Smooth muscle cell (in vitro differentiated cells): Measurements from ENCODE around the gene CTDNEP1. TPM values are rescaled to one million over a fixed set of nuclear protein-coding genes. Genes with fewer than 3 reads are reported as not detected.

ENCODE experiments used
- DNase-seq: peaks from one replicate; lab custom pipeline; 2025; ENCODE audit not compliant: unreplicated experiment; lab: John Stamatoyannopoulos, UW
- H2AFZ ChIP-seq: fragments of 200-600 bp; sonication (generic); 2 replicates; pipeline ENCODE4 v1.6.0; 2016; ENCODE audit warnings: antibody characterized with exemption, low read depth, mild to moderate bottlenecking
- H3F3A ChIP-seq: fragments of 200-600 bp; sonication (generic); 2 replicates; pipeline ENCODE4 v1.6.0; 2017; ENCODE audit warnings: antibody characterized with exemption, low read depth
- H3K27ac ChIP-seq: fragments of 200-600 bp; sonication (generic); 2 replicates; pipeline ENCODE4 v1.5.1; 2016; ENCODE audit warnings: low read depth, mild to moderate bottlenecking
- H3K27me3 ChIP-seq: fragments of 200-600 bp; sonication (generic); 2 replicates; pipeline ENCODE4 v1.6.1; 2016; ENCODE audit warnings: low read depth, mild to moderate bottlenecking
- H3K36me3 ChIP-seq: fragments of 200-600 bp; sonication (generic); 2 replicates; pipeline ENCODE4 v1.5.1; 2016; ENCODE audit warnings: low read depth
- H3K4me1 ChIP-seq: fragments of 200-600 bp; sonication (generic); 2 replicates; pipeline ENCODE4 v1.5.1; 2016; ENCODE audit warnings: low read depth
- H3K4me2 ChIP-seq: fragments of 200-600 bp; sonication (generic); 2 replicates; pipeline ENCODE4 v1.6.0; 2016; ENCODE audit warnings: mild to moderate bottlenecking
- H3K4me3 ChIP-seq: fragments of 200-600 bp; sonication (generic); 2 replicates; pipeline ENCODE4 v1.5.1; 2016; ENCODE audit warnings: mild to moderate bottlenecking
- H3K79me2 ChIP-seq: fragments of 200-600 bp; sonication (generic); 2 replicates; pipeline ENCODE4 v1.6.0; 2016; ENCODE audit warnings: low read depth, mild to moderate bottlenecking
- H3K9ac ChIP-seq: fragments of 200-600 bp; sonication (generic); 2 replicates; pipeline ENCODE4 v1.6.0; 2016; ENCODE audit warnings: low read depth
- H3K9me3 ChIP-seq: fragments of 200-600 bp; sonication (generic); replicated peaks from 2 replicates; pipeline ENCODE4 v1.5.1; 2016; ENCODE audit warnings: low read depth
- H4K20me1 ChIP-seq: fragments of 200-600 bp; sonication (generic); 2 replicates; pipeline ENCODE4 v1.6.0; 2016; ENCODE audit warnings: low read depth
- CTCF ChIP-seq: fragments of 200-600 bp; sonication (generic); IDR thresholded peaks from 2 replicates; pipeline ENCODE4 v1.5.1; 2017; ENCODE audit warnings: borderline replicate concordance, mild to moderate bottlenecking, antibody characterized with exemption; ENCODE audit not compliant: insufficient read depth, poor library complexity, severe bottlenecking
- WGBS: methylation state at CpG from one replicate; pipeline ENCODE4 v1.1.7; 2016; ENCODE audit warnings: low lambda C conversion rate; 5-methylcytosine and 5-hydroxymethylcytosine counted together
- polyA plus RNA-seq: library from polyadenylated mRNA; unstranded; fragments of >200 nt; fragmentation: Nextera tagmentation; extraction: Ambion mirVana; gene quantifications from 2 replicates; pipeline ENCODE4 v1.2.1, GENCODE V29; 2016
- total RNA-seq: library from RNA; depleted of rRNA; stranded (reverse); fragments of >200 nt; gene quantifications from 2 replicates; pipeline ENCODE4 v1.2.3, GENCODE V29; 2014

CTDNEP1 gene
- total and polyA plus RNA-seq, 2 experiments from 2014 or later, result 57.5 to 88.4 TPM

- no peaks in the 10 kb centered on the region for H3K4me1 ChIP-seq
- peak within 1 kb of the TSS; percentile 35 for H3K4me3 ChIP-seq
- H3F3A ChIP-seq, result peaks cover 8% of the 10 kb centered on the region
- WGBS, result 5% methylated on average over 15 of the region's 57 CpGs
- H4K20me1 ChIP-seq, result no peaks in the 10 kb centered on the region
- no peaks in the 10 kb centered on the region for H3K9me3 ChIP-seq
- DNase-seq, result no peak
- H2AFZ ChIP-seq, result no peak within 1 kb of the TSS
- H3K36me3 ChIP-seq, result no peaks in the 10 kb centered on the region
- H3K9ac ChIP-seq, result no peak within 1 kb of the TSS
- no peak for TF ChIP-seq CTCF
- no peak within 1 kb of the TSS for H3K27ac ChIP-seq
- no peaks in the 10 kb centered on the region for H3K79me2 ChIP-seq
- H3K27me3 ChIP-seq, result peaks cover 50% of the 10 kb centered on the region
- H3K4me2 ChIP-seq, result peak within 1 kb of the TSS; percentile 85
Measured at GRCh38 chr17:7294614-7295153, 43.1 kb upstream of the CTDNEP1 start, which contains the start of gene YBX2. TSS of gene YBX2 (minus strand) at chr17:7294639. CDS start at chr17:7294500, 139 bp downstream.

GRCh38 chr17:7293816-7294613 is 42.5 kb upstream of the CTDNEP1 start:
- H3K4me1 ChIP-seq, result no peaks in the 10 kb centered on the region
- 14% methylated on average over 12 of the region's 75 CpGs for WGBS
- peak overlapping the region; percentile 85 for H3K4me2 ChIP-seq
- H3K27ac ChIP-seq, result no peak overlapping the region
- H3K4me3 ChIP-seq, result peak overlapping the region; percentile 35
- no peak overlapping the region for H2AFZ ChIP-seq
- no peak overlapping the region for H3K9ac ChIP-seq
- TF ChIP-seq CTCF, result no peak
- no peaks in the 10 kb centered on the region for H3K79me2 ChIP-seq
- H3K36me3 ChIP-seq, result no peaks in the 10 kb centered on the region
- peaks cover 50% of the 10 kb centered on the region for H3K27me3 ChIP-seq
- peaks cover 8% of the 10 kb centered on the region for H3F3A ChIP-seq
- no peak for DNase-seq
- no peaks in the 10 kb centered on the region for H3K9me3 ChIP-seq
- no peaks in the 10 kb centered on the region for H4K20me1 ChIP-seq

DNA sequence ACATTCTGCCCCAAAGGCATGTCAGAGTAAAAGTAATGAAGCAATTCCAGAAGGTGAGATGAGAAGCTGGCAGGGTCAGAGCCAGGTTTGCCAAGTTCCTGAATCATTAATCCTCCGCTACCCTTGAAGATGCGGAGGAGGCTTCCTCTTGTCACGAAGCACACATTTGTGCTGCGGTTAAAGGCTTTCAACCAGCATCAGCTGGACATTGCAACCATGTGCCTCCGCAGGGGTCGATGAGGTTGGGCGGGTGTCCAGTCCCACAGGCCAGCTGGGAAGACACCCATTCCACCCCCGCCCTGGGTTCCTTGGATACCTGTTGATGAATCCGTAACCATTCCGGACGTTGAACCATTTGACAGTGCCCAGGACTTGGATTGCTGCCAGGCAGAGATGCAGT is 41.6 kb upstream of the CTDNEP1 start:
- Histone ChIP-seq H2AFZ (no peak overlapping the region), H3K9ac (no peak overlapping the region), H4K20me1 (no peaks in the 10 kb centered on the region), H3K9me3 (no peaks in the 10 kb centered on the region), H3K36me3 (no peaks in the 10 kb centered on the region), H3F3A (peaks cover 8% of the 10 kb centered on the region), H3K4me3 (no peak overlapping the region), H3K27ac (no peak overlapping the region), H3K79me2 (no peaks in the 10 kb centered on the region), H3K27me3 (peaks cover 50% of the 10 kb centered on the region), H3K4me2 (no peak overlapping the region), H3K4me1 (no peaks in the 10 kb centered on the region)
- TF ChIP-seq CTCF, result no peak
- DNase-seq, result no peak
- WGBS, result 93% methylated on average over 11 of the region's 11 CpGs
